Trophoblast cell (in vitro differentiated cells and primary cell): ENCODE measurements around the gene CCDC102A.

Experiments used
- DNase-seq, 2 donors: peaks; one replicate each; pipeline ENCODE4 v3.0.0-alpha.2; 2016
- H2AFZ ChIP-seq: 2 replicates; pipeline ENCODE4 v1.6.1; 2013; ENCODE audit warnings: low read length, moderate library complexity, mild to moderate bottlenecking; ENCODE audit not compliant: insufficient read depth, poor library complexity
- H2AK5ac ChIP-seq: 2 replicates; pipeline ENCODE4 v1.6.1; 2013; ENCODE audit warnings: mild to moderate bottlenecking, low read length
- H2BK120ac ChIP-seq: 2 replicates; pipeline ENCODE4 v1.6.1; 2013; ENCODE audit warnings: low read length, mild to moderate bottlenecking, moderate library complexity; ENCODE audit not compliant: insufficient read depth, poor library complexity
- H2BK12ac ChIP-seq: 2 replicates; pipeline ENCODE4 v1.6.1; 2013; ENCODE audit warnings: mild to moderate bottlenecking, low read length, moderate library complexity
- H2BK5ac ChIP-seq: 2 replicates; pipeline ENCODE4 v1.6.1; 2013; ENCODE audit warnings: low read length, low read depth, moderate library complexity, mild to moderate bottlenecking; ENCODE audit not compliant: poor library complexity
- H3K14ac ChIP-seq: 2 replicates; pipeline ENCODE4 v1.6.1; 2013; ENCODE audit warnings: mild to moderate bottlenecking, low read length
- H3K18ac ChIP-seq: 2 replicates; pipeline ENCODE4 v1.6.1; 2013; ENCODE audit warnings: mild to moderate bottlenecking, low read length
- H3K23ac ChIP-seq: 2 replicates; pipeline ENCODE4 v1.6.1; 2013; ENCODE audit warnings: low read length
- H3K27ac ChIP-seq: 2 replicates; pipeline ENCODE4 v1.5.1; 2013; ENCODE audit warnings: low read depth, mild to moderate bottlenecking, inconsistent platforms, low read length, moderate library complexity
- H3K27me3 ChIP-seq: 2 replicates; pipeline ENCODE4 v1.6.1; 2013; ENCODE audit warnings: inconsistent platforms, mild to moderate bottlenecking, low read length, moderate library complexity; ENCODE audit not compliant: insufficient read depth
- H3K36me3 ChIP-seq, 2 experiments: 1 replicate in 1 of 2; 2 replicates in 1 of 2; pipeline ENCODE4 v1.6.1; 2013; ENCODE audit warnings: low read length in 2 of 2, mild to moderate bottlenecking in 2 of 2, moderate library complexity in 1 of 2; ENCODE audit not compliant: insufficient read depth in 2 of 2, control insufficient read depth in 1 of 2
- H3K4ac ChIP-seq: 2 replicates; pipeline ENCODE4 v1.6.1; 2013; ENCODE audit warnings: low read depth, mild to moderate bottlenecking, low read length, moderate library complexity
- H3K4me1 ChIP-seq, 2 experiments: 1 replicate in 1 of 2; 2 replicates in 1 of 2; pipeline ENCODE4 v1.6.1; 2013; ENCODE audit warnings: low read length in 2 of 2, mild to moderate bottlenecking in 2 of 2, moderate library complexity in 1 of 2; ENCODE audit not compliant: insufficient read depth in 2 of 2, control insufficient read depth in 1 of 2
- H3K4me2 ChIP-seq: 2 replicates; pipeline ENCODE4 v1.6.1; 2013; ENCODE audit warnings: inconsistent platforms, mild to moderate bottlenecking, low read length, moderate library complexity
- H3K4me3 ChIP-seq: 2 replicates; pipeline ENCODE4 v1.5.1; 2013; ENCODE audit warnings: mild to moderate bottlenecking, low read depth, low read length, inconsistent platforms
- H3K79me1 ChIP-seq: one replicate; pipeline ENCODE4 v1.6.1; 2013; ENCODE audit warnings: low read length
- H3K79me2 ChIP-seq: 2 replicates; pipeline ENCODE4 v1.6.1; 2013; ENCODE audit warnings: low read length, mild to moderate bottlenecking; ENCODE audit not compliant: control insufficient read depth, insufficient read depth, poor library complexity
- H3K9ac ChIP-seq: 2 replicates; pipeline ENCODE4 v1.6.1; 2013; ENCODE audit warnings: mild to moderate bottlenecking, low read length
- H3K9me3 ChIP-seq: 2 replicates; pipeline ENCODE4 v1.6.1; 2013; ENCODE audit warnings: low read depth, mild to moderate bottlenecking, control low read depth, inconsistent platforms, low read length; ENCODE audit not compliant: insufficient read depth
- H4K12ac ChIP-seq: 2 replicates; pipeline ENCODE4 v1.6.1; 2013; ENCODE audit warnings: low read depth, mild to moderate bottlenecking, low read length, moderate library complexity
- H4K8ac ChIP-seq: 2 replicates; pipeline ENCODE4 v1.6.1; 2013; ENCODE audit warnings: low read depth, mild to moderate bottlenecking, low read length, moderate library complexity
- H4K91ac ChIP-seq: one replicate; pipeline ENCODE4 v1.6.1; 2013; ENCODE audit warnings: low read depth, mild to moderate bottlenecking, low read length, moderate library complexity
- WGBS: extraction: QIAGEN DNeasy Blood & Tissue Kit; methylation state at CpG from one replicate; pipeline ENCODE4 v1.1.7; 2013; ENCODE audit warnings: missing lambda C conversion rate; ENCODE audit not compliant: insufficient read length, insufficient coverage; ENCODE audit errors: extremely low coverage; 5-methylcytosine and 5-hydroxymethylcytosine counted together

Gene CCDC102A

DNA sequence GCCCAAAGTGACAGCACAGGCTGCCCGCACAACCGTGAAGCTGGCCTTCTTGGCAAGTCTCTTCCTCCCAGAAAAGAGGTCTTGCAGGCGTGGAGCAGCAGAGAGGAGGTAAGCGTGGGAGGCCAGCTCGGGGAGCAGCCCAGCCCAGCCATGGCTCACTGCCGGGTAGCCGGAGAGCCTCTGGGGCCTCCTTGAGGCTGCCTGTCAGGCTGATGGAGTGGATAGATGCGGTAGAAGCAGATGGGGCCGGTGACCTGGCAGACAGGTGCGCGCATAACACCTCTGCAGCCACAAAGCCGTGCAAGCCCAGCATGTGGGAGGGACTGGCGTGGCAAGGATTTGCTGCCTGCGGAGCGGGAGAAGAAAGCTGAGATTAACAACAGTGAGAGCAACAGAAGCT lies 33.0 kb downstream of the CCDC102A start:
- H2BK12ac ChIP-seq = peak overlapping the region; percentile 37
- no peak overlapping the region for H3K27ac ChIP-seq
- peaks cover 38 to 45% of the 10 kb centered on the region in 2 experiments for H3K4me1 ChIP-seq
- peak overlapping the region; percentile 16 for H3K14ac ChIP-seq
- H3K79me2 ChIP-seq = peaks cover 16% of the 10 kb centered on the region
- H3K18ac ChIP-seq = no peak overlapping the region
- peak overlapping the region; percentile 36 for H2AK5ac ChIP-seq
- H4K12ac ChIP-seq = no peak overlapping the region
- H2AFZ ChIP-seq = no peak overlapping the region
- no peak for DNase-seq
- H3K9me3 ChIP-seq = no peaks in the 10 kb centered on the region
- peaks cover 70% of the 10 kb centered on the region for H3K79me1 ChIP-seq
- H2BK120ac ChIP-seq = peak overlapping the region; percentile 3
- no peak overlapping the region for H3K9ac ChIP-seq
- H3K36me3 ChIP-seq = no peaks in the 10 kb centered on the region
- peak overlapping the region; percentile 62 for H4K91ac ChIP-seq
- no peak overlapping the region for H4K8ac ChIP-seq
- H2BK5ac ChIP-seq = no peak overlapping the region
- WGBS = no CpG with 5 or more reads among the region's 15 CpGs
- no peak overlapping the region for H3K4me3 ChIP-seq
- H3K23ac ChIP-seq = no peak overlapping the region
- H3K4me2 ChIP-seq = no peak overlapping the region
- H3K4ac ChIP-seq = no peak overlapping the region
- no peaks in the 10 kb centered on the region for H3K27me3 ChIP-seq

DNA sequence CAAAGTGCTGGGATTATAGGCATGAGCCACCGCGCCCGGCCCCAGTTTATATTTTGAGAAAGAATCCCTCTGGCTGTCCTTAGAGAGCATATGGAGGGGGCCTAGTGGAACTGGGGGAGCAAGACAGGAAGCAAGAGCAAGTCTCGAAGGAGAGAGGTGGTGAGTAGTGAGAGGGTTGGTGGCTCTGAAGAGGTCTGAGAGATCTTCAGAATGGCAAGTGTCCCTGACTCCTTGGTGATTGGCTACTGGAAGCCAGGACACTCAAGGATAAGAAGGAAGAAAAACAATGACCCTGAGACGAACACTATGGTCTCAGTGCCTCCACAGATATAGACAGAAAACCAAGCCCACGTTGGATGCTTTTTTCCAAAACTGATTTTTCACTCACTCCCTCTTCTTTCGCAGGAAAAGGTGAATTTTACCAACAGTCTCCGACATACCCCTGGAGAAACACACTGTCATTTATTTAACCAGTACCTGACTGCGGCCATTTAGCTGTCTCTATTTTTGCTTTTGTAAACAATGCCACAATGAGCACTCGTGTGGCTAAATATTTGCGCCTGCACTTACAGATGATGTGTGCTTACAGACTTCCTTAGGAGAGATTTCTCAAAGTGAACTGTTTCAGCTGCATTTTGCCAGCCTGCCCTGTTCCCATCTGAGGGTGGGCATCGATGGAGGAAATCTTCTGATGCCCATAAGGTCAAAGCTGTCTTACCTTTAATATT lies 34.2 kb downstream of the CCDC102A start:
- Histone ChIP-seq H4K8ac (no peak overlapping the region), H3K14ac (peak overlapping the region; percentile 4), H2AFZ (no peak overlapping the region), H2BK120ac (peak overlapping the region; percentile 27), H4K91ac (peak overlapping the region; percentile 78), H3K9ac (no peak overlapping the region), H3K36me3 (no peaks in the 10 kb centered on the region), H3K27me3 (no peaks in the 10 kb centered on the region), H3K18ac (no peak overlapping the region), H3K79me1 (peaks cover 62% of the 10 kb centered on the region), H3K4me2 (no peak overlapping the region), H3K4me3 (no peak overlapping the region), H3K4me1 (peaks cover 28 to 35% of the 10 kb centered on the region in 2 experiments), H3K79me2 (peaks cover 11% of the 10 kb centered on the region), H2BK12ac (peak overlapping the region; percentile 70), H4K12ac (no peak overlapping the region), H2AK5ac (peak overlapping the region; percentile 28), H2BK5ac (peak overlapping the region; percentile 18), H3K27ac (no peak overlapping the region), H3K23ac (no peak overlapping the region), H3K9me3 (no peaks in the 10 kb centered on the region), H3K4ac (no peak overlapping the region)
- DNase-seq = no peak
- no CpG with 5 or more reads among the region's 12 CpGs for WGBS

- no peak overlapping the region for H3K23ac ChIP-seq
- H3K9me3 ChIP-seq = no peaks in the 10 kb centered on the region
- H3K4me3 ChIP-seq = no peak overlapping the region
- peaks cover 7% of the 10 kb centered on the region for H3K79me2 ChIP-seq
- H2AFZ ChIP-seq = peak overlapping the region; percentile 38
- no peak overlapping the region for H3K4me2 ChIP-seq
- H3K4me1 ChIP-seq = peaks cover 23 to 28% of the 10 kb centered on the region in 2 experiments
- peak overlapping the region; percentile 62 for H2AK5ac ChIP-seq
- H3K27me3 ChIP-seq = no peaks in the 10 kb centered on the region
- peak overlapping the region; percentile 95 for H4K91ac ChIP-seq
- H2BK120ac ChIP-seq = peak overlapping the region; percentile 44
- H3K9ac ChIP-seq = no peak overlapping the region
- peaks cover 55% of the 10 kb centered on the region for H3K79me1 ChIP-seq
- peak overlapping the region; percentile 64 for H2BK12ac ChIP-seq
- H2BK5ac ChIP-seq = peak overlapping the region; percentile 83
- no peak for DNase-seq
- H3K18ac ChIP-seq = peak overlapping the region; percentile 94
- peak overlapping the region; percentile 89 for H3K27ac ChIP-seq
- no CpG with 5 or more reads among the region's 7 CpGs for WGBS
- no peaks in the 10 kb centered on the region for H3K36me3 ChIP-seq
- peak overlapping the region; percentile 65 for H3K14ac ChIP-seq
- H3K4ac ChIP-seq = peak overlapping the region; percentile 35
- H4K8ac ChIP-seq = peak overlapping the region; percentile 55
- no peak overlapping the region for H4K12ac ChIP-seq
Measured at GRCh38 chr16:57501492-57501891, 34.9 kb downstream of the CCDC102A start.

- no peak overlapping the region for H3K9ac ChIP-seq
Measured at GRCh38 chr16:57500578-57501111, 35.7 kb downstream of the CCDC102A start.

More at GRCh38 chr16:57500578-57501111, 35.7 kb downstream of the CCDC102A start:
- Histone ChIP-seq H2BK5ac (peak overlapping the region; percentile 83), H3K18ac (peak overlapping the region; percentile 27), H3K27ac (peak overlapping the region; percentile 89), H2BK120ac (peak overlapping the region; percentile 44), H4K8ac (peak overlapping the region; percentile 40), H3K14ac (peak overlapping the region; percentile 65), H3K36me3 (no peaks in the 10 kb centered on the region), H3K27me3 (no peaks in the 10 kb centered on the region), H2AFZ (peak overlapping the region; percentile 3), H3K4ac (peak overlapping the region; percentile 35), H2BK12ac (peak overlapping the region; percentile 64), H3K79me2 (peaks cover 5% of the 10 kb centered on the region), H3K4me2 (peak overlapping the region; percentile 24), H3K23ac (no peak overlapping the region), H4K91ac (peak overlapping the region; percentile 95), H2AK5ac (peak overlapping the region; percentile 62), H3K9me3 (no peaks in the 10 kb centered on the region), H3K4me3 (no peak overlapping the region), H4K12ac (peak overlapping the region; percentile 3), H3K4me1 (peaks cover 23 to 26% of the 10 kb centered on the region in 2 experiments), H3K79me1 (peaks cover 49% of the 10 kb centered on the region)
- WGBS = no CpG with 5 or more reads among the region's 9 CpGs
- no peak for DNase-seq
